ENCODE data around the gene GPRASP2.

- TF ChIP-seq, protein P1, sequence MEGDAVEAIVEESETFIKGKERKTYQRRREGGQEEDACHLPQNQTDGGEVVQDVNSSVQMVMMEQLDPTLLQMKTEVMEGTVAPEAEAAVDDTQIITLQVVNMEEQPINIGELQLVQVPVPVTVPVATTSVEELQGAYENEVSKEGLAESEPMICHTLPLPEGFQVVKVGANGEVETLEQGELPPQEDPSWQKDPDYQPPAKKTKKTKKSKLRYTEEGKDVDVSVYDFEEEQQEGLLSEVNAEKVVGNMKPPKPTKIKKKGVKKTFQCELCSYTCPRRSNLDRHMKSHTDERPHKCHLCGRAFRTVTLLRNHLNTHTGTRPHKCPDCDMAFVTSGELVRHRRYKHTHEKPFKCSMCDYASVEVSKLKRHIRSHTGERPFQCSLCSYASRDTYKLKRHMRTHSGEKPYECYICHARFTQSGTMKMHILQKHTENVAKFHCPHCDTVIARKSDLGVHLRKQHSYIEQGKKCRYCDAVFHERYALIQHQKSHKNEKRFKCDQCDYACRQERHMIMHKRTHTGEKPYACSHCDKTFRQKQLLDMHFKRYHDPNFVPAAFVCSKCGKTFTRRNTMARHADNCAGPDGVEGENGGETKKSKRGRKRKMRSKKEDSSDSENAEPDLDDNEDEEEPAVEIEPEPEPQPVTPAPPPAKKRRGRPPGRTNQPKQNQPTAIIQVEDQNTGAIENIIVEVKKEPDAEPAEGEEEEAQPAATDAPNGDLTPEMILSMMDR (IDR thresholded peaks at IDR 0.05) = no peak
- TF ChIP-seq POLR2A (IDR thresholded peaks at IDR 0.05) = no peak
Measured at GRCh38 chrX:102728646-102729045, 16.4 kb downstream of the GPRASP2 start.
